MM.1S (cell line): ENCODE results near the gene HOXB3.

Experiments
- DNase-seq: peaks from one replicate; pipeline ENCODE4 v3.0.0-alpha.2; 2015
- H2AFZ ChIP-seq: fragments of 300-600 bp; sonication (generic); 2 replicates; pipeline ENCODE4 v1.6.0; 2016; ENCODE audit warnings: antibody characterized with exemption, low read length
- H3F3A ChIP-seq: fragments of 300-600 bp; sonication (generic); 2 replicates; pipeline ENCODE4 v1.6.1; 2016; ENCODE audit warnings: mild to moderate bottlenecking, antibody characterized with exemption, low read length, moderate library complexity, mixed read lengths; ENCODE audit not compliant: insufficient read depth
- H3K27ac ChIP-seq: fragments of 300-600 bp; sonication (generic); 2 replicates; pipeline ENCODE4 v1.5.1; 2016; ENCODE audit warnings: mild to moderate bottlenecking, low read length
- H3K27me3 ChIP-seq: fragments of 300-600 bp; sonication (generic); replicated peaks from 2 replicates; pipeline ENCODE4 v1.6.0; 2016; ENCODE audit warnings: low read length; ENCODE audit not compliant: insufficient read depth
- H3K36me3 ChIP-seq: fragments of 300-600 bp; sonication (generic); replicated peaks from 2 replicates; pipeline ENCODE4 v1.6.1; 2016; ENCODE audit warnings: mild to moderate bottlenecking, low read length, mixed read lengths; ENCODE audit not compliant: insufficient read depth
- H3K4me1 ChIP-seq: fragments of 300-600 bp; sonication (generic); 2 replicates; pipeline ENCODE4 v1.6.1; 2016; ENCODE audit warnings: low read length, mixed read lengths
- H3K4me2 ChIP-seq: fragments of 300-600 bp; sonication (generic); 2 replicates; pipeline ENCODE4 v1.6.0; 2016; ENCODE audit warnings: low read depth, low read length
- H3K4me3 ChIP-seq: fragments of 300-600 bp; sonication (generic); 2 replicates; pipeline ENCODE4 v1.5.1; 2016; ENCODE audit warnings: low read length, mixed read lengths
- H3K79me2 ChIP-seq: fragments of 300-600 bp; sonication (generic); 2 replicates; pipeline ENCODE4 v1.6.1; 2016; ENCODE audit warnings: mixed run types, low read length, mixed read lengths
- H3K9ac ChIP-seq: fragments of 300-600 bp; sonication (generic); 2 replicates; pipeline ENCODE4 v1.6.1; 2016; ENCODE audit warnings: low read length, mixed read lengths
- H3K9me2 ChIP-seq: fragments of 300-600 bp; sonication (generic); replicated peaks from 2 replicates; pipeline ENCODE4 v1.6.1; 2016; ENCODE audit warnings: mild to moderate bottlenecking, low read length, mixed read lengths; ENCODE audit not compliant: insufficient read depth
- H3K9me3 ChIP-seq: fragments of 300-600 bp; sonication (generic); replicated peaks from 2 replicates; pipeline ENCODE4 v1.6.1; 2016; ENCODE audit warnings: mild to moderate bottlenecking, low read length, mixed read lengths; ENCODE audit not compliant: insufficient read depth
- H4K20me1 ChIP-seq: fragments of 300-600 bp; sonication (generic); 2 replicates; pipeline ENCODE4 v1.6.1; 2016; ENCODE audit warnings: mild to moderate bottlenecking, low read length, moderate library complexity, mixed read lengths; ENCODE audit not compliant: insufficient read depth
- CTCF ChIP-seq: fragments of 300-600 bp; sonication (generic); IDR thresholded peaks from 2 replicates; pipeline ENCODE4 v1.5.1; 2016; ENCODE audit warnings: antibody characterized with exemption, low read length, mixed read lengths
- EZH2 ChIP-seq: fragments of 300-600 bp; sonication (generic); optimal IDR thresholded peaks from 2 replicates; pipeline ENCODE3; 2017; ENCODE audit warnings: low read depth, mild to moderate bottlenecking, antibody characterized with exemption, low read length, mixed read lengths
- EZH2phosphoT487 ChIP-seq: fragments of 300-600 bp; sonication (generic); IDR thresholded peaks from 2 replicates; pipeline ENCODE4 v1.6.1; 2018; ENCODE audit warnings: antibody characterized with exemption, low read length

The HOXB3 gene

DNA sequence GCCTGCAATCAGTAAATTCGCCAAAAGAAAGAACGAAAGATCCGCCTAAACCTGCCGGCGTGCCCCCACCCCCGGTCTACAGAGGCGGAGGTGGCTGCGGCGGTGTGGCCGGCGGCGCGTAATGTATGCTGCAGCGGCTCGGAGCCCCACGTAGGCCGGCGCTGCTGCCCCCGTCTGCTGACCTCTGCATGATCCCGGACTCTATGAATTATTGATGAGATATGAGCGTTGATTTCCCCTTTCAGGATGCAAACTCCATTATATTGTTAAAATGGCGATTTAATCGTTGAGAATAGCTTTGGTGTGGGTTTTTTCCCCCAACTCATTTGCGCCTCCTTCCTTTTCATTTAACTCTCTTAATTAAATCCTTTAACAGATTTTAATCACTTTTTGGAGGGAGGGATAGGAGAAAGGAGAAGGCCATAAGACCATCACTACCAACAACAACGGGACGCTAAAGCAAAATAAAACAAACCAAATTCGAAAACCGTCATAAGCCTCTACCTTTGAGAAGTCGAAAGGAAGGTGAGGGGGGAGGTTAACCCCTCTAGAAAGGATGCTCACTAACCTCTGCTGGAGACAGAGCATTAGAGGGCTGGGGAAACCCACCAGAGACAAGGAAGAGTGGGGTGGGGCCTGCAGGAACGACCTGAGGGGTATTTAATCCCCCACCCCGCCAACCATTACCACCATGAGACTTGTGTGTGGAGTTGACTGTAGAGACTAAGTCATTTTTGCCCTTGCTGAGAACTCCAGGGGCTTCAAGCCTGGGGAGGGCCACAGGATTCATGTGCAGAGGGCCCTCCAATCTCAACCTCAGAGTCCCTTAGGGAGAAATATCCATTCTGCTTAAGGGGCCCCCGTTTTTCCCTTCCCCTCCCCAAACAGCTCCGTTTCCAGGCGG, 3.4 kb downstream of the HOXB3 start:
- DNase-seq, result peak; percentile 14
- peak overlapping the region; percentile 42; the same call in 1 of the 2 replicates for H3K9ac ChIP-seq
- H3K4me2 ChIP-seq, result peak overlapping the region; percentile 100; the same call in 1 of the 2 replicates
- H3K4me1 ChIP-seq, result peaks cover 6% of the 10 kb centered on the region
- TF ChIP-seq EZH2phosphoT487 (no peak), EZH2 (no peak), CTCF (no peak)
- H3F3A ChIP-seq, result no peaks in the 10 kb centered on the region
- no peak overlapping the region for H3K27ac ChIP-seq
- no peaks in the 10 kb centered on the region for H3K9me3 ChIP-seq
- no peaks in the 10 kb centered on the region for H4K20me1 ChIP-seq
- no peaks in the 10 kb centered on the region for H3K79me2 ChIP-seq
- no peaks in the 10 kb centered on the region for H3K36me3 ChIP-seq
- no peaks in the 10 kb centered on the region for H3K9me2 ChIP-seq
- H3K27me3 ChIP-seq, result peaks cover 11% of the 10 kb centered on the region; the same call in 1 of the 2 replicates
- H3K4me3 ChIP-seq, result peak overlapping the region; percentile 70
- H2AFZ ChIP-seq, result peak overlapping the region; percentile 90

GRCh38 chr17:48584223-48584741, 5.8 kb downstream of the HOXB3 start:
- H3F3A ChIP-seq, result no peaks in the 10 kb centered on the region
- H3K9me2 ChIP-seq, result no peaks in the 10 kb centered on the region
- TF ChIP-seq EZH2 (no peak), CTCF (no peak), EZH2phosphoT487 (no peak)
- no peak overlapping the region for H2AFZ ChIP-seq
- no peaks in the 10 kb centered on the region for H4K20me1 ChIP-seq
- H3K36me3 ChIP-seq, result no peaks in the 10 kb centered on the region
- H3K27me3 ChIP-seq, result peaks cover 11% of the 10 kb centered on the region; the same call in 1 of the 2 replicates
- peaks cover 6% of the 10 kb centered on the region for H3K4me1 ChIP-seq
- DNase-seq, result no peak
- H3K9ac ChIP-seq, result no peak overlapping the region
- no peak overlapping the region for H3K4me3 ChIP-seq
- H3K79me2 ChIP-seq, result no peaks in the 10 kb centered on the region
- H3K4me2 ChIP-seq, result no peak overlapping the region
- no peaks in the 10 kb centered on the region for H3K9me3 ChIP-seq
- H3K27ac ChIP-seq, result no peak overlapping the region

DNA sequence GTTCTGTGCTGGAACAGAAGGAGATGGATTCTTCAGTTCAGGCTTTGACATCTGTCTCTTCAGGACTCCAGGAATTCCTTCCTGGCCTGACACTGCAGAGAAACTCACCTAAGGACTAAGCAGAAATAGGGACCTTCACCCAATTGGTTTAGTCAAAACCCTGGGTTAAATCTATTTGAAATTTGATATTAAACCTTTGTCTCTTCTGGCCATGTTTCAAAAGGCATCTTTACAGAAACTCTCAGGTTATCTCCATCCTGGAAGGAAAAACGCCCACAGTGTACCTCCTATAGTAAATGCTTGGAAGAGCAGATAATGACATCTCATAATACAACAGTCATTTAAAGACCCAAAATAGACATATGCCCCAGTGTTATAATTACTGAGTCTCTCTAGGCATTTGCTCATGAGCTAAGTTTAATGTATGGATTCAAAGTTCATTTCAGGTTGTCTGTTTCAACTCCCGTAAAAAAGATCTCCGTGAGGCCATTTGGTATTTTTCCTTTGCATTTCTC, 6.3 kb downstream of the HOXB3 start:
- no peaks in the 10 kb centered on the region for H3K9me2 ChIP-seq
- H4K20me1 ChIP-seq, result no peaks in the 10 kb centered on the region
- no peak for DNase-seq
- no peak overlapping the region for H3K9ac ChIP-seq
- peaks cover 9% of the 10 kb centered on the region; the same call in 1 of the 2 replicates for H3K27me3 ChIP-seq
- H3K4me2 ChIP-seq, result no peak overlapping the region
- TF ChIP-seq CTCF, result no peak
- TF ChIP-seq EZH2phosphoT487, result no peak
- no peak for TF ChIP-seq EZH2
- H3K27ac ChIP-seq, result no peak overlapping the region
- no peaks in the 10 kb centered on the region for H3K9me3 ChIP-seq
- no peak overlapping the region for H3K4me3 ChIP-seq
- H3F3A ChIP-seq, result no peaks in the 10 kb centered on the region
- no peaks in the 10 kb centered on the region for H3K36me3 ChIP-seq
- H3K79me2 ChIP-seq, result no peaks in the 10 kb centered on the region
- peaks cover 6% of the 10 kb centered on the region for H3K4me1 ChIP-seq
- no peak overlapping the region for H2AFZ ChIP-seq
